Activated naive CD4-positive, alpha-beta T cell treated with anti-CD3 and anti-CD28 coated beads, Interleukin-2, amount 50 U/mL, for 24 hours (primary cell): Measurements from ENCODE around the gene DEAF1.
"Not testable (repeated sequence)": the region's sequence is repeated elsewhere in the genome, so short reads cannot be mapped to it uniquely, and the experiment has no call there.

Source experiments
- H3K27ac Mint-ChIP-seq: one replicate; pipeline ENCODE4 v1.8.0; 2021; ENCODE audit warnings: mild to moderate bottlenecking, mixed read lengths
- H3K27me3 Mint-ChIP-seq: one replicate; pipeline ENCODE4 v1.8.0; 2021; ENCODE audit warnings: mixed read lengths
- H3K36me3 Mint-ChIP-seq: one replicate; pipeline ENCODE4 v1.8.0; 2021; ENCODE audit warnings: mixed read lengths
- H3K4me1 Mint-ChIP-seq: one replicate; pipeline ENCODE4 v1.8.0; 2021; ENCODE audit warnings: mixed read lengths
- H3K4me3 Mint-ChIP-seq: one replicate; pipeline ENCODE4 v1.8.0; 2021; ENCODE audit warnings: mild to moderate bottlenecking, mixed read lengths
- H3K9me3 Mint-ChIP-seq: one replicate; pipeline ENCODE4 v1.8.0; 2021; ENCODE audit warnings: mixed read lengths

DEAF1 gene

GRCh38 chr11:654444-654843, 40.6 kb downstream of the DEAF1 start:
- not testable (repeated sequence) for H3K27ac Mint-ChIP-seq, H3K27me3 Mint-ChIP-seq, H3K9me3 Mint-ChIP-seq, H3K36me3 Mint-ChIP-seq, H3K4me1 Mint-ChIP-seq, H3K4me3 Mint-ChIP-seq

- Mint-ChIP-seq H3K36me3 (peaks cover 6% of the 10 kb centered on the region), H3K4me1 (no peaks in the 10 kb centered on the region), H3K9me3 (no peaks in the 10 kb centered on the region), H3K27ac (no peak overlapping the region), H3K4me3 (no peak overlapping the region), H3K27me3 (no peaks in the 10 kb centered on the region)
Observed at GRCh38 chr11:653837-654236, 41.2 kb downstream of the DEAF1 start.

GRCh38 chr11:653136-653535, 41.9 kb downstream of the DEAF1 start:
- not testable (repeated sequence) for H3K4me1 Mint-ChIP-seq, H3K36me3 Mint-ChIP-seq, H3K4me3 Mint-ChIP-seq, H3K27me3 Mint-ChIP-seq, H3K9me3 Mint-ChIP-seq, H3K27ac Mint-ChIP-seq

- H3K36me3 Mint-ChIP-seq: peaks cover 6% of the 10 kb centered on the region
- no peaks in the 10 kb centered on the region for H3K9me3 Mint-ChIP-seq
Observed at GRCh38 chr11:650482-650881, 44.5 kb downstream of the DEAF1 start.

DNA sequence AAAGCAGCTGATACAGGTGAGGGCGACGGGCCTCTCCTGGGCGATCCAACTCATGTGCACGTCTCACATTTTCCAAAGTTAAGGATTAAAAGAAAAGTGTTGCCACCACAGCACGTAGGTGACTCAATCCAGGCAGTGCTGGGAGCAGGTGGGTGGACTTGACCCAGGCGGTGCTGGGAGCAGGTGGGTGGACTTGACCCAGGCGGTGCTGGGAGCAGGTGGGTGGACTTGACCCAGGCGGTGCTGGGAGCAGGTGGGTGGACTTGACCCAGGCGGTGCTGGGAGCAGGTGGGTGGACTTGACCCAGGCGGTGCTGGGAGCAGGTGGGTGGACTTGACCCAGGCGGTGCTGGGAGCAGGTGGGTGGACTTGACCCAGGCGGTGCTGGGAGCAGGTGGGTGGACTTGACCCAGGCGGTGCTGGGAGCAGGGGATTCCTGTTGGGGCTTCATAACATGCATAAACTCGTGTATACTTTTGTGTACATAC, 47.3 kb downstream of the DEAF1 start:
- H3K27ac Mint-ChIP-seq, H3K4me3 Mint-ChIP-seq: not testable (repeated sequence)

More at GRCh38 chr11:650482-650881, 44.5 kb downstream of the DEAF1 start:
- H3K27me3 Mint-ChIP-seq: no peaks in the 10 kb centered on the region
- no peak overlapping the region for H3K27ac Mint-ChIP-seq
- H3K4me1 Mint-ChIP-seq: no peaks in the 10 kb centered on the region
- H3K4me3 Mint-ChIP-seq: no peak overlapping the region

GRCh38 chr11:646214-646613, 48.8 kb downstream of the DEAF1 start:
- Mint-ChIP-seq H3K4me3 (no peak overlapping the region), H3K27me3 (no peaks in the 10 kb centered on the region), H3K27ac (no peak overlapping the region), H3K4me1 (no peaks in the 10 kb centered on the region), H3K36me3 (no peaks in the 10 kb centered on the region), H3K9me3 (no peaks in the 10 kb centered on the region)

More for the DNA sequence above, 47.3 kb downstream of the DEAF1 start:
- not testable (repeated sequence) for H3K27me3 Mint-ChIP-seq, H3K9me3 Mint-ChIP-seq, H3K36me3 Mint-ChIP-seq, H3K4me1 Mint-ChIP-seq

DNA sequence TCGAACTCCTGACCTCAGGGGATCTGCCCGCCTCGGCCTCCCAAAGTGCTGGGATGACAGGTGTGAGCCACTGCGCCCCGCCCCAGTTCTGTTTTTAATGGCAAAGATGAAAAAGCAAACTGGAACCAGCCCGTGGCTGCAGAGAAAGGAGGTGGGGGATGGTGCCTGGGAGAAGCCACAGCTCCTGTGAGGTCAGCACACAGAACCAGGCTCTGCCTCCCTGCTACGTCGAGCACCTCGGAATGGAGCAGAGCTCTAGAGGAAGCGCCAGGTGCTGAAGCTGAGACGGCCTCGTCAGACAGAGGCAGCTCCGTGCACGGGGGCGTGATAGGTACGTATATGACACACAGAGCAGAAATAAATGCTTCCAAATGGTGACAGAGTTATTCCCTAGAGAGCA, 49.5 kb downstream of the DEAF1 start:
- Mint-ChIP-seq H3K4me3 (no peak overlapping the region), H3K36me3 (no peaks in the 10 kb centered on the region), H3K4me1 (no peaks in the 10 kb centered on the region), H3K27ac (no peak overlapping the region), H3K9me3 (no peaks in the 10 kb centered on the region), H3K27me3 (no peaks in the 10 kb centered on the region)

- H3K27me3 Mint-ChIP-seq: no peaks in the 10 kb centered on the region
- no peaks in the 10 kb centered on the region for H3K36me3 Mint-ChIP-seq
- H3K9me3 Mint-ChIP-seq: no peaks in the 10 kb centered on the region
- no peak overlapping the region for H3K27ac Mint-ChIP-seq
- no peak overlapping the region for H3K4me3 Mint-ChIP-seq
- H3K4me1 Mint-ChIP-seq: no peaks in the 10 kb centered on the region
Observed at GRCh38 chr11:643849-644738, 50.9 kb downstream of the DEAF1 start.

DNA sequence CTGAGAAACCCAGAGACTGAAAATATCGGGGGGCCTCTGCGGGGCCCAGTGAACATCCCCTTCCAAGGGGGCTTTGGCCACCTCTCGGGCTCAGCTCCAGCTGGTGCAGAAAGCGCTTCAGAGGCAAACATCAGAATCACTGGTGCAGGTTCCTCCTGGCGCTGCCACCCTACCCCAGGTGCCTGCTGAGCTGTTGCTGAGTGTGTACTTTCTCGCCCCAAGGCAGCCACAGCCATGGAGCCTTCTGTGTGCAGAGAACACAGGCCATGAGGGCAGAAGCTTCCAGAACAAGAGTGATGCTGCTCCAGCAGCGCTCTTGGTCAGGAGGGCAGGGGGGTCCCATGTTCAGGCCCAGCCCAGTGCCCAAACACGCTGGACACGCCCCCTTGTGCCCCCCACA, 51.7 kb downstream of the DEAF1 start:
- no peaks in the 10 kb centered on the region for H3K36me3 Mint-ChIP-seq
- no peak overlapping the region for H3K27ac Mint-ChIP-seq
- peaks cover 5% of the 10 kb centered on the region for H3K4me1 Mint-ChIP-seq
- H3K9me3 Mint-ChIP-seq: no peaks in the 10 kb centered on the region
- peaks cover 4% of the 10 kb centered on the region for H3K27me3 Mint-ChIP-seq
- H3K4me3 Mint-ChIP-seq: no peak overlapping the region

GRCh38 chr11:641806-642370, 53.1 kb downstream of the DEAF1 start:
- Mint-ChIP-seq H3K36me3 (no peaks in the 10 kb centered on the region), H3K4me3 (no peak overlapping the region)

DNA sequence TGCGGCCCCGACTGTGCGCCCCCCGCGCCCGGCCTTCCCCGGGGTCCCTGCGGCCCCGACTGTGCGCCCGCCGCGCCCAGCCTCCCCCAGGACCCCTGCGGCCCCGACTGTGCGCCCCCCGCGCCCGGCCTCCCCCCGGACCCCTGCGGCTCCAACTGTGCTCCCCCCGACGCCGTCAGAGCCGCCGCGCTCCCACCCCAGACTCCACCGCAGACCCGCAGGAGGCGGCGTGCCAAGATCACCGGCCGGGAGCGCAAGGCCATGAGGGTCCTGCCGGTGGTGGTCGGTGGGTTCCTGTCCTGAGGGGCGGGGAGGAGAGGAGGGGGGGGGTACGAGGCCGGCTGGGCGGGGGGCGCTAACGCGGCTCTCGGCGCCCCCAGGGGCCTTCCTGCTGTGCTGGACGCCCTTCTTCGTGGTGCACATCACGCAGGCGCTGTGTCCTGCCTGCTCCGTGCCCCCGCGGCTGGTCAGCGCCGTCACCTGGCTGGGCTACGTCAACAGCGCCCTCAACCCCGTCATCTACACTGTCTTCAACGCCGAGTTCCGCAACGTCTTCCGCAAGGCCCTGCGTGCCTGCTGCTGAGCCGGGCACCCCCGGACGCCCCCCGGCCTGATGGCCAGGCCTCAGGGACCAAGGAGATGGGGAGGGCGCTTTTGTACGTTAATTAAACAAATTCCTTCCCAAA, 54.9 kb downstream of the DEAF1 start:
- H3K27ac Mint-ChIP-seq: peak overlapping the region; percentile 83
- H3K9me3 Mint-ChIP-seq: no peaks in the 10 kb centered on the region
- H3K36me3 Mint-ChIP-seq: no peaks in the 10 kb centered on the region
- H3K27me3 Mint-ChIP-seq: peaks cover 14% of the 10 kb centered on the region
- peak overlapping the region; percentile 73 for H3K4me3 Mint-ChIP-seq
- peaks cover 9% of the 10 kb centered on the region for H3K4me1 Mint-ChIP-seq

More at GRCh38 chr11:641806-642370, 53.1 kb downstream of the DEAF1 start:
- H3K27me3 Mint-ChIP-seq: peaks cover 9% of the 10 kb centered on the region
- no peak overlapping the region for H3K27ac Mint-ChIP-seq
- H3K4me1 Mint-ChIP-seq: peaks cover 9% of the 10 kb centered on the region
- H3K9me3 Mint-ChIP-seq: no peaks in the 10 kb centered on the region

DNA sequence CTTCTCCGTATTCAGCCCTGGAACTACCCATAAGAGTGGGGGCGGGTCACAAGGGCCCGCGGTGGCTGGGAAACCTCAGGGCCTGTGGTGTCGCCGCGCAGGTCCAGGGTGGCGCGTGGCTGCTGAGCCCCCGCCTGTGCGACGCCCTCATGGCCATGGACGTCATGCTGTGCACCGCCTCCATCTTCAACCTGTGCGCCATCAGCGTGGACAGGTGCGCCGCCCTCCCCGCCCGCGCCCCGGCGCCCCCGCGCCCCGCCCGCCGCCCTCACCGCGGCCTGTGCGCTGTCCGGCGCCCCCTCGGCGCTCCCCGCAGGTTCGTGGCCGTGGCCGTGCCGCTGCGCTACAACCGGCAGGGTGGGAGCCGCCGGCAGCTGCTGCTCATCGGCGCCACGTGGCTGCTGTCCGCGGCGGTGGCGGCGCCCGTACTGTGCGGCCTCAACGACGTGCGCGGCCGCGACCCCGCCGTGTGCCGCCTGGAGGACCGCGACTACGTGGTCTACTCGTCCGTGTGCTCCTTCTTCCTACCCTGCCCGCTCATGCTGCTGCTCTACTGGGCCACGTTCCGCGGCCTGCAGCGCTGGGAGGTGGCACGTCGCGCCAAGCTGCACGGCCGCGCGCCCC, 55.6 kb downstream of the DEAF1 start:
- Mint-ChIP-seq H3K27ac (no peak overlapping the region), H3K27me3 (peaks cover 14% of the 10 kb centered on the region), H3K9me3 (no peaks in the 10 kb centered on the region), H3K36me3 (no peaks in the 10 kb centered on the region), H3K4me3 (peak overlapping the region; percentile 39), H3K4me1 (peaks cover 9% of the 10 kb centered on the region)

DNA sequence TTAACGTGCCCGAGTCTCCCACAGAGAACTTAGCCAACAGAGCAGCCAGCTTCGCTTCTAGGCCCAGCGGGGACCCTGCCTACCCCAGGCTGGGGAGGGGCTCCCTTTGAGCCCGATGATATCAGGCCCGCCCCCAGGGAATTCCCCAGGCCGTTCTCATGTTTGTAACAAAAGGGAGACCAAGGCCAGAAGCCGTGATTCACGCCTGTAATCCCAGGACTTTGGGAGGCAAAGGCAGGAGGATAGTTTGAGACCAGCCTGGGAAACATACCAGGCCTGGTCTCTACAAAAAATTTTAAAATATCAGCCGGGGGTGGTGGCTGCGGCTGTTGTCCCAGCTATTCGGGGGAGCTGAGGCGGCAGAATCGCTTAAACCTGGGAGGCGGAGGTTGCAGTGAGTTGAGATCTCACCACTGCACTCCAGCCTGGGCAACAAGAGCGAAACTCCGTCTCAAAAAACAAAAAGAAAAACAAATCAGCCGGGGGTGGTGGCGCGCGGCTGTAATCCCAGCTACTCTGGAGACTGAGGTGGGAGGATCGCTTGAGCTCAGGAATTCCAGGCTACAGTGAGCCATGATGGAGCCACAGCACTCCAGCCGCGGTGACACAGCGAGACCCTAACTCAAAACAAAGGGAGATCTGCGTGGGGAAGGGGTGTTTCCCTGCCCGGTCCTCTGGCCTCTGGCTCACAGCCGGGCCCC, 56.2 kb downstream of the DEAF1 start:
- no peak overlapping the region for H3K27ac Mint-ChIP-seq
- H3K36me3 Mint-ChIP-seq: no peaks in the 10 kb centered on the region
- H3K9me3 Mint-ChIP-seq: no peaks in the 10 kb centered on the region
- peaks cover 14% of the 10 kb centered on the region for H3K27me3 Mint-ChIP-seq
- H3K4me1 Mint-ChIP-seq: peaks cover 9% of the 10 kb centered on the region
- H3K4me3 Mint-ChIP-seq: peak overlapping the region; percentile 33

DNA sequence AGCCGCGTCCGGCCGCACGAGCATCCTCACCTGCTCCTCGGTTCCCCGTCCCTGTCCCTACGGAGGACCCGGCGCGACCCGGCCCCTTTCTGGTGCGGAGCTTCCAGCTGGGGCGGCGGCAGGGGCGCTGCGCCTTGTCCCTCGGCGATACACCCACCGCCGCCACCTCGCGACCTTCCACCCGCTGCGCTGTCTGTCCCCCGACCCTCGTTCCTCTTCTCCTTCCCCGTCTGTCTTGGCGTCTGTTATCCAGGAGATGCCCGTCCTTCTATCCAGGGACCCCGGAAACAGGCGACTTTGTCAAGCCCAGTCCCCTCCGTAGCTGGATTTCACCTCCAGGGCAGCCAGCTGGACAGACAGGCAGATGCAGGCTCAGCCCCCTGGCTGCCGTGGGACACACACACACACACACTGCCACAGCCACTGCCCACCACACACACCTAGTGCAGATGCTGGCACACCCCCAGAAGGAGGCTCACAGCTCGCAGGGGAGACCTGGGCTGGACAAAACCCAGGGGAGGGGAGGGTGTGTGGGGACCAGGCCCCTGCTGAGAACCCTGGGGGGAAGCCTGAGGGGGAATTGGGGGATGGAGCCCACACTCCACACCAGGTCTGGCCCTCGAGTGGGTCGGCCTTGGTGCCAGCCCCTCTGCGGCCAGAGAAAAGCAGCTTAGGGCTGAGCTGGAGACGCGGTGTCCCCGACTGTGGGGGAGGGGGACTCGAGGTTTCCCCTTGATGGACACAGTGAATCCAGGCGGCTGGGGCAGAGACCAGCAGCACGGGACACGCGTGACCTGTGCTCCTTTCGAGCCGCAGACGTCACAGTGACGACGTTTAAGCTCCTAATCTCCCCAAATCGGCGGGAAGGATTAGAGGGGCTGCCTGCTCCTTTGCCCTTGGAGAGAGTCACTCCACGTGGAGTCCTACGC, 57.2 kb downstream of the DEAF1 start:
- peak overlapping the region; percentile 61 for H3K4me3 Mint-ChIP-seq
- H3K36me3 Mint-ChIP-seq: no peaks in the 10 kb centered on the region
- H3K4me1 Mint-ChIP-seq: peaks cover 9% of the 10 kb centered on the region
- H3K9me3 Mint-ChIP-seq: no peaks in the 10 kb centered on the region
- H3K27me3 Mint-ChIP-seq: peaks cover 14% of the 10 kb centered on the region
- no peak overlapping the region for H3K27ac Mint-ChIP-seq
